Measurements from ENCODE around the gene SUSD4. TPM values are rescaled to one million over a fixed set of nuclear protein-coding genes. Genes with fewer than 3 reads are reported as not detected.

The SUSD4 gene
- total and polyA plus RNA-seq, 2 of the 8 experiments (the other 6 are each of a cell fraction or from before 2014, with no cell fraction given) = 3.9 to 5.2 TPM

DNA sequence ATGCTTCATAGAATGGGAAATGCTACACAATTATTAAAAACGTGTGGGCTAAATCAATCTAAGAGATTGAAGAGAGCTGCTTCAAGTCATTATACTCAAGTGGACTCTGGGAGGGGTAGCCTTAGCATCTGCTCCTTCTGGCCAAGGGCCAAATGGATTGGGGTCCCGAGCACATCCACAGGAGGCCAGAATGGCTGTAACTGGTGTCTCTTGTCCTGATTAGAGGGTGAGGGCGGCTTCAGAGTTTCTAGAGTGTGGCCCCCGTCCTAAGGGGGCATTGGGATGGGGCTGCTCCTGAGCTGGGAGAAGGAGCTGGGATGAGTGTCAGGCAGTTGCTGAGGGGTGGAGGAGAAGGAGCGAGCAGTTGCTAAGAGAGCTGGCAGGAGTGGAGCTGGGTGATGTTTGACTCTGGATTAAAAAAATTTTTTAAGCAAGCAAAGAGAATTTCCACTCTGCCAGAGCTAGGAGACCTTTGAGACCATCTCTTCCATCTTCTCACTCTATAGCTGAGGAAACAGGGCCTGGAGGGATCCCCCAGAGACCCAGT lies 149.6 kb downstream of the SUSD4 start (continued):
- no peak for TF ChIP-seq SAP30 (IDR thresholded peaks at IDR 0.05; ENCODE audit: insufficient read depth, insufficient replicate concordance, low read length)
- no peak for TF ChIP-seq TCF12 (IDR thresholded peaks at IDR 0.05; ENCODE audit: low read depth, low read length)
- TF ChIP-seq POLR2A (IDR thresholded peaks at IDR 0.05; ENCODE audit: control extremely low read depth in 1 of 2, low read depth in 2 of 2, low read length in 2 of 2) = no peak
- TF ChIP-seq SP1 (IDR thresholded peaks at IDR 0.05; ENCODE audit: low read depth, low read length) = no peak
- TF ChIP-seq CHD2 (IDR thresholded peaks at IDR 0.05; ENCODE audit: low read length) = no peak
- TF ChIP-seq RFX5 (IDR thresholded peaks at IDR 0.05; ENCODE audit: borderline replicate concordance, low read depth, low read length) = no peak

All from H1 (cell line).